ENCODE data around the gene OR8A1.
A peak's percentile ranks its signal among the peaks of the same experiment; 100 is the strongest.
"Not testable (repeated sequence)": the region's sequence is repeated elsewhere in the genome, so short reads cannot be mapped to it uniquely, and the experiment has no call there.

Gene OR8A1

DNA sequence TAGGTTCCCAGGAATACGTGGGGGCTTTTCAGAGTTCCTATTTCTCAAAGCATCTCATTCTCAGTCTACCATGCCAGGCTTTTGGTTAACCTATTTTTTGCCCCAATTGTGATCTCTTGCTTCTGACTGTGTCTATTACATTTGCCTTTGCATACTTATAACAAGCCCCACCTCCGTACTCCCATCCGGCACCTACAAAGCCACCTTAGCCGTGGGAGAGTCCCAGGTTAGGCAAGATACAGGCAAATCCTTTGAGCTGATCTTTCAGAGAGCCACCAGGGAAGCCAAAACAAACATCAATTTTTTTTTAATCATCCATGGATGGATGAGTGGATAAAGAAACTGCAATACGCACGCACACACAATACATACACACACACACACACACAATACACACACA lies 22.8 kb downstream of the OR8A1 start:
- DNase-seq, result no peak

DNA sequence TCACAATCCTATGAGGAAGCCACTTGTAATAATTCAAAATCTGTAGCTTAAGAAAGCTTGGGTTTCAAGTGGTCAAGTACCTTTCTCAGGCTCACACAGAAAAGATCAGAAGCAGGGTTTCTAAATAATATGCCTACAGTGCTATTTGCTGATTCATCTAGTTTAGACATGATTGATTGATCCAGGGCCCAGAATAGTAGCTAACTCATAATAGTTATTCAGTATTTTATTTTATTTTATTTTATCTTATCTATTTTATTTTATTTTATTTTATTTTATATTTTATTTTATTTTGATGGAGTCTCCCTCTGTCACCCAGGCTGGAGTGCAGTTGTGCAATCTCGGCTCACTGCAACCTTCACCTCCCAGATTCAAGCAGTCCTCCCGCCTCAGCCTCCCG lies 25.5 kb downstream of the OR8A1 start:
- DNase-seq, result no peak

DNA sequence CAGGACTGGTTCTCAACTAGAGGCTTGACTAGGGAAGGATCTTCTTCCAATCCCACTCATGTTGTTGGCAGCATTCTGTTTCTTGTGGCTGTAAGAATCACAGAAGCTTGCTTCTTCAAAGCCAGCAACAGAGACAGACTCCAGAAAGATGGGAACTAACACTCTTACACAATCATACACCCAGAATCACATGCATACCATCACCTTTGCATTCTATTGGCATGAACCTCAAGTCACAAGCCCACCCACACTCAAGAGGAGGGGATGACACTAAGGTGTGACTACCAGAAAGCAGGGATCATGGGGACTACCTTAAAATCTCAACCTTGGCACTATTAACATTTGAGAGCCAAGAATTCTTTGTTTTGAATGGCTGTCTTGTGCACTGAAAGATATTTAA lies 27.8 kb downstream of the OR8A1 start:
- DNase-seq, result no peak

DNA sequence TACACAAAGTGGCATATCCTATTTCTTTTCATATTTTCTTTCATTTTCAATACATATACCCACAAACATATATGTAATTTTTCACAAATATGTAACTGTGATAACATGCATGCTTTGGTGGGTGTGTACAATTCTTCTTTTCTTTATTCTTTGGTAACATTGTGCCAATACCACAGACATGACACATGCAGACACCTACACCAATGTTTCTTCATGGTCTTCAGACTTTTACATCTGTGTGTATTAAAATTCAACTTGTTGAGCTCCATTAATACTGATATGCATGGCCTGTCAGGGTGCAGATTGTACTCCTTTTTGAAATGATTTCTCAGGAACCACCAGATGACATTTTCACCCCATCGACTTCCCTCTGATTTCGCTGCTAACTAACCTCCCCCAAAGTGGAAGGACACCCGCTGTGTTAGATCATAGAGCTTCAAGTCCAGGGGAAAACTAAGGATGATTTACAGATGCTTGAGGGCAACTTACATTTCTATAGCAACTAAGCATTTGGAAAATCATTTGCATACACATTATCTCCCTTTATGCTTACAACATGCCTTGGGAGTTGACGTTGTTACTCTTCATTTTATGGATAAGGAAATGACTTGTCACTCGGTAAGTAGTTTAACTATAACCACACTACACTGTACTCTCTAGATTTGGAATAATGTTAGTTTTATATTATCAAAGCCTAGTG lies 31.0 kb downstream of the OR8A1 start:
- no peak for DNase-seq

DNA sequence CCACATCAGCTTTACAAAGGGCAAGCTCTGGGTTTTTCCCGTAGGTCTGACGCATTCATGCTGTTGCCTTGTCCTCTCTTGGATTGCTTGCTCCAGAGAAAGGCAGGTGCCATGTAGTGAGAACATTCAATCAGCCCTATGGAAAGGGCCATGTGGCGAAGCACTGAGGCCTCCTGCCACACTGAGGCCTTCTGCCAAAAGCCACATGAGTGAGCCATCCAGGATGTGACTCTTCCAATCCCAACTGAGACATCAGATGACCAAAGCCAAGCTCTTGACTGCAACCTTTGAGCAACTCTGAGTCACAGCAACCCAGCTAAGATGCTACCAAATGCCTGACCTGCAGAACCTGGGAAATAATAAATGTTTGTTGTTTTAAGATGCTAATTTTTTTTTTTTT lies 32.4 kb downstream of the OR8A1 start:
- no peak for DNase-seq

DNA sequence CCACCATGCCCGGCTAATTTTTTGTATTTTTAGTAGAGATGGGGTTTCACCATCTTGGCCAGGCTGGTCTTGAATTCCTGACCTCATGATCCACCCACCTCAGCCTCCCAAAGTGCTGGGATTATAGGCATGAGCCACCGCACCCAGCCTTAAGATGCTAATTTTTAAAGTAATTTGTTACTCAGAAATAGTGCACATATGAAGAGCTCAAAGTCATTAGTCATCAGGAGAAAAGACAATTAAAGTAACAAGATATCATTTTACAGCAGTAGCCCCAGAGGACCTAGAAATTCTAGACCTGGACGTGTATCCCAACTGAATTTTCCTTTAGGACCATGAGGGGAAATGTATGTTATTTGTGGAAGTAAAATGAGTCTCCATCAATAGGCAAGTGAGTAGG lies 32.9 kb downstream of the OR8A1 start:
- not testable (repeated sequence) for DNase-seq

DNA sequence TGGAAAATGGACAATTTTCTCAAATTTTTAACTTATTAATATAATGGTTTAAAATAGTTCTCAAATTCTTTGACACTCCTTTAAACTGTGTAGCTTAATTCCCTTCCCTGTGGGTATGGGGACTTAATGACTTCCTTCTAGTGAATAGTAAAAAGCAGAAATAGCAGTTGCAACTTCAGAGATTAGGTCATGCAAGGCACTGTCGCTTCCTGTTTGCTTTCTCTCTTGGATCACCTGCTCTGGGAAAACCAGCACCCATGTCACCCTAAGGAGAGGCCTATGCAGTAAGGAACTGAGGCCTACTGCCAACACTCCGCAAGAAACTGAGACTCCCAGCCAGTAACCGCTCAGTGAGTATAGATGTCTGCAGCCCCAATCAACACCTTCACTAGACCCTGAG lies 35.9 kb downstream of the OR8A1 start:
- DNase-seq, result peak in 1 of 56 donors; percentile 2

DNA sequence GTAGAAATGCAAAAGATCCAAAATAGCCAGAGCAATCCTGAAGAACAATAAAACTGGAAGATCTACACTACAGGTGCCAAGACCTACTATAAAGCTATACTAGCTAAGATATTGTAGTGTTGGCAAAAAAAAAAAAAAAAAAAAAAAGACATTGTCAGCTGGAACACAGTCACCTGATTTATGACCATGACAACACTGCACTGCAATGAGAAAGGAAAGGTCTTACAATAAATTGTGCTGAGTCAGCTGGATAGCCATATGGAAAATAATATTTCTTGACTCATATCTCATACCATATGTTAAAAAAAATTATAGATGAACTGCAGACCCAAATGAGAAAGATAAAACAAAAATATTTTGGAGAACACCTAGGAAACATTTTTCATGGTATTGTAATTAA lies 38.4 kb downstream of the OR8A1 start:
- no peak for DNase-seq

DNA sequence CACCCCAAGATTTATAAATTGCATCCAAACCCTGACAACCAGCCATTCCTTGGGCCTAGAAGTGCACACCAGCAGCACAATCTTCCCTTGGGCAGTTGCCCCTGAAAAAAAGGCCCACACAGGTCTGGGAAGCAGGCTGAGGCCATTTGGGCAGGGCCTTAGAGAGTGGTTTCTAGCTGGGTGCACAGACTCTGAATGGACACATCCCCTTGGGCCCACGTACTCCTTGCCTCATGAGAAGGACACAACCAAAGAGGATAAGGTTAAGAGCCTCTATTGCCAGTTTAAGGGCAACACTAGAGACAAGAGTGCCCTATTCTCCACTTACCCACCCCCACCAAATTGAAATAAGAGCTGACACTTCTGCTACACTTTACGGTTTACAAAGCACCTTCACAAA lies 40.5 kb downstream of the OR8A1 start:
- no peak for DNase-seq

DNA sequence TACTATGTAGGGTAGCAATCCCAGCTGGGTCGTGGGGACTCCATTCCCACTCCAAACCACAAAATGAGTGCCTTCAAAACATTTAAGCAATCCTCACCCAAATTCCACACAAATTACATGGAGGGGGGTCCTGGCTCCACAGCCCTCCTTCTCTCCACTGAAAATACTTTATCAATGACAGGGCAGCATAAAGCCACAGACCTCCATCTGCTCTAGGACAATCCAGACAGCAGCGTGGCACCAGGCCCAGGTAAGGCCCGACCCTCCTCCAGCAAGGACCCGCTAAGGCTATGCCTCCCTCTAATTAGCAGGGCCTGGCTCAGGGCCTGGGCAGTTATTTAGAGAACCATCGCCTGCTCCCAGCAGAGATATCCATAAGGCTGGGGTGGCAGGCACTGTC lies 41.3 kb downstream of the OR8A1 start, which contains the start of gene PANX3:
TSS of gene PANX3 (plus strand) at position 365 of the 400 bp plus-strand sequence. CDS start 129 bp downstream, outside the sequence.
- DNase-seq, result no peak

DNA sequence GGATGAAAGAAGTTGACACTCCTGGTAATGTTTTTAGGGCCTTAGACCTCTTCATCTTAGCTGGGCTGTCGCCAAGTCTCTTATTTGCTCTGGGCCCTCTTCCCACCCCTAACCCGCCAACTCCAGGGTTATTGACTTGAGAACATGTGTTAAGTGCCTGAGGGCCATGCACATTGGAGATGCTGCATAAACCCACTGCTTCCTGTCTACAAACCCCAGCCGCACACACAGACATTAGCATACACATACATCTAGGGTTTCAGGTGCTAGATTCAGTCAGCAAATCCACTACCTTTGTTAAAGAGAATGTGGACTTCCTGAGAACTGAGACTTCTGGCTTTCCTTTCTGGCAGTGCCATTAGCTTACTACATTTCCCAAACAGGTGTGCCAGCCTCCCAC lies 42.2 kb downstream of the OR8A1 start:
- DNase-seq, result no peak

DNA sequence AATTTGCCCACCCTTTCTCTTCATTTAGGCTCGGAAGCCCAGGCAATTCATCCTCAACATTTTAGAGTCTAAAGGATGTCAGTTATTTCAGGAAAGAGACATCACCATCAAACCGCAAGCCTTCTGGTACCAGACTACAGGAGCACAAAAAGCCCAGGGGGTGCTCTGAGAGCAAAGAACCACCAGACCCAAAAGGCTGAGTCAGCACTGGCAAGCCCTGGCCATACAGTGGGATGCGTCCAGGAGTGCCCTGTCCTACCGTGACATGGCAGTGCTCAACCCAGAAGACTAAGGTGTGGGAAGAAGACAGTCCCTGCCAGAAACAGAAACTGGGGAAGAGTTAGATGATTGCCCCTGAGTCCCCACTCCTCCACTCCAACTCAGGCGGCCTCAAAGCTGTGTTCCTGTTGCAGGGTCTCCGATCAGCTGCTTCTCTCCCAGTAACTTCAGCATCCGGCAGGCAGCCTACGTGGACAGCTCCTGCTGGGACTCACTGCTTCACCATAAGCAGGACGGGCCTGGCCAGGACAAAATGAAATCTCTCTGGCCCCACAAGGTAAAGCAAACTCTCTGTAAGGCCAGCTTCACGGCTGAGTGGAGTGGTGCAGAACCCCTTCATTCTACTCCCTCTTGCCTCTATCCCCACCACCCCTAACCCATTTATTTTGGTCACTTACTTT lies 42.9 kb downstream of the OR8A1 start:
- DNase-seq, result no peak

DNA sequence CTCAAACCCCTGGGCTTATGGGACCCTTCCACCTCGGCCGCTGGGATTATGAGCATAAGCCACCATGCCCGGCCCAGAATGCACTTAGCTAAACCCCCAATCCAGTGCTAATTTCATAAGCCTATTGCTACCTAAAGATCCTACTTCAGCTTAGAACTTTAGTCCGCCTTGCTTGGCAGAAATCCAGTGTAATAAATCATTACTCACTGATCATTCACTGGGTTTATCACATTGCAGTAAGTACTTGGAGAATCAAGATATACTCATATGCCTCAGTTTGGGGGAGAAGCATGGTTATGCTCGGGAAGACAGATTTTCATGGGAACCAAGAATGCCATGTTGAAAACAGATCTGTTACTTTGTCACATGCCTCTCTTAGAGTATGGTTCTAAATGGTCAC lies 49.1 kb downstream of the OR8A1 start:
- DNase-seq, result no peak

Data from nucleus accumbens (tissue), 56 donors.